Thoracic aorta (tissue), 2 donors: Measurements from ENCODE around the gene GAK. TPM values are rescaled to one million over a fixed set of nuclear protein-coding genes. Genes with fewer than 3 reads are reported as not detected.

Experiments
- ATAC-seq: fragments of 150-250 bp; one replicate; pipeline ENCODE4 v1.8.0; 2017; ENCODE audit warnings: low read depth; ENCODE audit not compliant: insufficient number of reproducible peaks, low FRiP score
- DNase-seq: peaks from one replicate; pipeline ENCODE4 v3.0.0-alpha.2; 2020; ENCODE audit warnings: low spot score
- H3K27ac ChIP-seq, 2 donors: fragments of 200-600 bp; sonication (generic); 1 replicate in 1 of 2; 2 replicates in 1 of 2; pipeline ENCODE4 v1.5.1; 2016; ENCODE audit warnings: mild to moderate bottlenecking in 2 of 2, moderate library complexity in 2 of 2
- H3K27me3 ChIP-seq: fragments of 200-600 bp; sonication (generic); replicated peaks from 2 replicates; pipeline ENCODE4 v1.6.0; 2016; ENCODE audit warnings: mild to moderate bottlenecking; ENCODE audit not compliant: insufficient read depth
- H3K36me3 ChIP-seq: fragments of 200-600 bp; sonication (generic); one replicate; pipeline ENCODE4 v1.5.1; 2016
- H3K4me1 ChIP-seq, 2 donors: fragments of 200-600 bp; sonication (generic); 1 replicate in 1 of 2; 2 replicates in 1 of 2; pipeline versions ENCODE4 v1.5.1 to v1.6.0; 2016; ENCODE audit warnings: low read depth in 2 of 2, mild to moderate bottlenecking in 1 of 2; ENCODE audit not compliant: control insufficient read depth in 1 of 2
- H3K4me3 ChIP-seq: fragments of 200-600 bp; sonication (generic); 2 replicates; pipeline ENCODE4 v1.5.1; 2016; ENCODE audit warnings: mild to moderate bottlenecking
- H3K9me3 ChIP-seq: fragments of 200-600 bp; sonication (generic); 2 replicates; pipeline ENCODE4 v1.5.1; 2016
- total RNA-seq, 2 donors: library from RNA; depleted of rRNA; stranded (reverse); fragments of >200 nt; gene quantifications; one replicate each; pipeline versions ENCODE4 v1.1.0 to v1.2.3, GENCODE V29; 2016
- TF ChIP-seq, protein P1 (sequence below): fragments of 200-600 bp; sonication (generic); IDR thresholded peaks from one replicate; pipeline ENCODE4 v1.5.1; 2019; ENCODE audit warnings: antibody characterized with exemption

GAK gene
- total RNA-seq, 2 donors from 2014 or later: 111 to 170 TPM

- DNase-seq: no peak
- TF ChIP-seq, protein P1, sequence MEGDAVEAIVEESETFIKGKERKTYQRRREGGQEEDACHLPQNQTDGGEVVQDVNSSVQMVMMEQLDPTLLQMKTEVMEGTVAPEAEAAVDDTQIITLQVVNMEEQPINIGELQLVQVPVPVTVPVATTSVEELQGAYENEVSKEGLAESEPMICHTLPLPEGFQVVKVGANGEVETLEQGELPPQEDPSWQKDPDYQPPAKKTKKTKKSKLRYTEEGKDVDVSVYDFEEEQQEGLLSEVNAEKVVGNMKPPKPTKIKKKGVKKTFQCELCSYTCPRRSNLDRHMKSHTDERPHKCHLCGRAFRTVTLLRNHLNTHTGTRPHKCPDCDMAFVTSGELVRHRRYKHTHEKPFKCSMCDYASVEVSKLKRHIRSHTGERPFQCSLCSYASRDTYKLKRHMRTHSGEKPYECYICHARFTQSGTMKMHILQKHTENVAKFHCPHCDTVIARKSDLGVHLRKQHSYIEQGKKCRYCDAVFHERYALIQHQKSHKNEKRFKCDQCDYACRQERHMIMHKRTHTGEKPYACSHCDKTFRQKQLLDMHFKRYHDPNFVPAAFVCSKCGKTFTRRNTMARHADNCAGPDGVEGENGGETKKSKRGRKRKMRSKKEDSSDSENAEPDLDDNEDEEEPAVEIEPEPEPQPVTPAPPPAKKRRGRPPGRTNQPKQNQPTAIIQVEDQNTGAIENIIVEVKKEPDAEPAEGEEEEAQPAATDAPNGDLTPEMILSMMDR: no peak
- H3K27me3 ChIP-seq: no peaks in the 10 kb centered on the region
- no peaks in the 10 kb centered on the region for H3K4me1 ChIP-seq
- no peak overlapping the region for H3K27ac ChIP-seq
- no peak for ATAC-seq
- H3K9me3 ChIP-seq: peaks cover 16% of the 10 kb centered on the region
- no peak overlapping the region for H3K4me3 ChIP-seq
- no peaks in the 10 kb centered on the region for H3K36me3 ChIP-seq
These were observed 98.3 kb downstream of the GAK start for GRCh38 chr4:833731-834367.

- Histone ChIP-seq H3K27me3 (no peaks in the 10 kb centered on the region), H3K36me3 (no peaks in the 10 kb centered on the region), H3K4me3 (no peak overlapping the region), H3K9me3 (peaks cover 13% of the 10 kb centered on the region), H3K27ac (no peak overlapping the region), H3K4me1 (no peaks in the 10 kb centered on the region)
- TF ChIP-seq, protein P1: no peak
- ATAC-seq: no peak
- no peak for DNase-seq
These were observed 99.0 kb downstream of the GAK start for GRCh38 chr4:833156-833555.

- Histone ChIP-seq H3K27me3 (no peaks in the 10 kb centered on the region), H3K4me1 (no peaks in the 10 kb centered on the region), H3K4me3 (no peak overlapping the region), H3K9me3 (peaks cover 7% of the 10 kb centered on the region), H3K27ac (no peak overlapping the region), H3K36me3 (no peaks in the 10 kb centered on the region)
- DNase-seq: no peak
- no peak for ATAC-seq
- TF ChIP-seq, protein P1: no peak
These were observed 99.6 kb downstream of the GAK start for GRCh38 chr4:832536-832935.

GRCh38 chr4:832108-832507 is 100.0 kb downstream of the GAK start:
- ATAC-seq: no peak
- no peaks in the 10 kb centered on the region for H3K27me3 ChIP-seq
- H3K4me1 ChIP-seq: no peaks in the 10 kb centered on the region
- TF ChIP-seq, protein P1: no peak
- H3K4me3 ChIP-seq: no peak overlapping the region
- no peaks in the 10 kb centered on the region for H3K36me3 ChIP-seq
- no peak for DNase-seq
- H3K9me3 ChIP-seq: peaks cover 3% of the 10 kb centered on the region
- no peak overlapping the region for H3K27ac ChIP-seq

- Histone ChIP-seq H3K27ac (no peak overlapping the region), H3K27me3 (no peaks in the 10 kb centered on the region), H3K4me1 (peaks cover 4% of the 10 kb centered on the region in 2 donors), H3K4me3 (no peak overlapping the region), H3K36me3 (no peaks in the 10 kb centered on the region), H3K9me3 (no peaks in the 10 kb centered on the region)
- ATAC-seq: no peak
- TF ChIP-seq, protein P1: no peak
- no peak for DNase-seq
These were observed 100.7 kb downstream of the GAK start for GRCh38 chr4:831483-831805.
